K562 (cell line): Measurements from ENCODE around the gene HEXIM1. TPM values are rescaled to one million over a fixed set of nuclear protein-coding genes. Genes with fewer than 3 reads are reported as not detected.
A peak's percentile ranks its signal among the peaks of the same experiment; 100 is the strongest.

Experiments used
- ATF1 ChIP-seq, 2 experiments: fragments of 450-650 bp in 1 of 2; IDR thresholded peaks; 2 replicates each; pipeline ENCODE4 v1.6.1; 2016; ENCODE audit warnings: missing compliant biosample characterization in 1 of 2, missing genetic modification characterization in 1 of 2
- CHD1 ChIP-seq: fragments of 200-600 bp; sonication (generic); IDR thresholded peaks from one replicate; pipeline ENCODE4 v1.6.1; 2012; ENCODE audit warnings: mild to moderate bottlenecking, moderate library complexity, low read length, inconsistent platforms
- ESRRB ChIP-seq: fragments of 250-450 bp; sonication (Bioruptor Pico); IDR thresholded peaks from 2 replicates; pipeline ENCODE4 v1.5.0; 2020; ENCODE audit warnings: mild to moderate bottlenecking, moderate library complexity, borderline replicate concordance
- HLTF ChIP-seq: fragments of 450-650 bp; IDR thresholded peaks from 2 replicates; pipeline ENCODE4 v1.6.1; 2016
- JUN ChIP-seq, 2 experiments: sonication (generic) in 1 of 2; formaldehyde crosslinking in 1 of 2; IDR thresholded peaks; 2 replicates each; pipeline versions ENCODE4 v1.6.1 to v1.8.0; 2012 to 2022; ENCODE audit warnings: borderline replicate concordance in 2 of 2, mild to moderate bottlenecking in 2 of 2, improper control_type of control experiment in 1 of 2, low read depth in 1 of 2, low read length in 1 of 2, missing genetic modification reagents in 1 of 2
- MXI1 ChIP-seq: IDR thresholded peaks from 2 replicates; pipeline ENCODE4 v1.6.1; 2011; ENCODE audit warnings: low read depth, mild to moderate bottlenecking, improper control_type of control experiment, low read length
- NONO ChIP-seq, 2 experiments: fragments of 200-400 bp in 1 of 2; fragments of 450-650 bp in 1 of 2; formaldehyde crosslinking in 1 of 2; IDR thresholded peaks; 2 replicates each; pipeline ENCODE4 v1.6.1; 2017; ENCODE audit warnings: low read depth in 2 of 2, mild to moderate bottlenecking in 2 of 2, moderate library complexity in 2 of 2, low read length in 1 of 2
- RNF2 ChIP-seq: sonication (generic); IDR thresholded peaks from 2 replicates; pipeline ENCODE4 v1.6.1; 2016
- SMARCA4 ChIP-seq: fragments of 450-650 bp; IDR thresholded peaks from 2 replicates; pipeline ENCODE4 v1.6.1; 2016
- STAG1 ChIP-seq: sonication (generic); formaldehyde crosslinking; IDR thresholded peaks from 2 replicates; pipeline ENCODE4 v1.5.0; 2020; ENCODE audit warnings: missing genetic modification reagents, borderline replicate concordance
- ZC3H4 ChIP-seq: sonication (generic); formaldehyde crosslinking; IDR thresholded peaks from 2 replicates; pipeline ENCODE4 v1.9.0; 2021; ENCODE audit warnings: missing genetic modification reagents, borderline replicate concordance
- ZZZ3 ChIP-seq: fragments of 450-650 bp; IDR thresholded peaks from 2 replicates; pipeline ENCODE4 v1.6.1; 2016; ENCODE audit warnings: antibody characterized with exemption, mild to moderate bottlenecking, moderate library complexity
- polyA plus RNA-seq, 8 experiments: library from polyadenylated mRNA; depleted of rRNA in 4 of 8; stranded (reverse) in 5 of 8; unstranded in 3 of 8; fragments of >200 nt; fragmentation: Nextera tagmentation in 2 of 8; fragmentation: Illumina TruSeq in 1 of 8; extraction: Ambion mirVana in 2 of 8; extraction: Trizol in 1 of 8; gene quantifications; 2 replicates each; pipeline versions ENCODE4 v1.2.1 to v1.2.3, GENCODE V29; 2011 to 2014; ENCODE audit warnings: inconsistent platforms in 1 of 8, missing spikeins in 1 of 8
- total RNA-seq, 7 experiments: library from RNA; depleted of rRNA in 6 of 7; stranded (reverse); fragments of >200 nt in 6 of 7; fragmentation: Illumina TruSeq in 2 of 7; extraction: Trizol in 2 of 7; gene quantifications; 2 replicates each; pipeline versions ENCODE4 v1.2.1 to v1.2.3, GENCODE V29; 2011 to 2021; ENCODE audit warnings: low replicate concordance in 1 of 7
- TF ChIP-seq, protein P1 (sequence below): fragments of 450-650 bp; formaldehyde crosslinking; IDR thresholded peaks from 2 replicates; pipeline ENCODE4 v1.4.0; 2020; ENCODE audit warnings: mild to moderate bottlenecking, moderate library complexity
- TF ChIP-seq, protein P2 (sequence below): sonication (generic); formaldehyde crosslinking; IDR thresholded peaks from 2 replicates; pipeline ENCODE4 v1.9.0; 2022; ENCODE audit warnings: mild to moderate bottlenecking, missing genetic modification reagents
- TF ChIP-seq, protein P3 (sequence below): sonication (generic); formaldehyde crosslinking; IDR thresholded peaks from 2 replicates; pipeline ENCODE4 v1.8.0; 2022; ENCODE audit warnings: missing genetic modification reagents, mild to moderate bottlenecking, moderate library complexity, borderline replicate concordance
- TF ChIP-seq, protein P4 (sequence below): sonication (generic); formaldehyde crosslinking; IDR thresholded peaks from 2 replicates; pipeline ENCODE4 v1.8.0; 2023; ENCODE audit warnings: missing genetic modification reagents, mild to moderate bottlenecking, borderline replicate concordance

The HEXIM1 gene
- total and polyA plus RNA-seq, 9 of the 15 experiments (the other 6 are each of a cell fraction or from before 2014, with no cell fraction given), result 1.4 to 28.3 (median 9.1) TPM

DNA sequence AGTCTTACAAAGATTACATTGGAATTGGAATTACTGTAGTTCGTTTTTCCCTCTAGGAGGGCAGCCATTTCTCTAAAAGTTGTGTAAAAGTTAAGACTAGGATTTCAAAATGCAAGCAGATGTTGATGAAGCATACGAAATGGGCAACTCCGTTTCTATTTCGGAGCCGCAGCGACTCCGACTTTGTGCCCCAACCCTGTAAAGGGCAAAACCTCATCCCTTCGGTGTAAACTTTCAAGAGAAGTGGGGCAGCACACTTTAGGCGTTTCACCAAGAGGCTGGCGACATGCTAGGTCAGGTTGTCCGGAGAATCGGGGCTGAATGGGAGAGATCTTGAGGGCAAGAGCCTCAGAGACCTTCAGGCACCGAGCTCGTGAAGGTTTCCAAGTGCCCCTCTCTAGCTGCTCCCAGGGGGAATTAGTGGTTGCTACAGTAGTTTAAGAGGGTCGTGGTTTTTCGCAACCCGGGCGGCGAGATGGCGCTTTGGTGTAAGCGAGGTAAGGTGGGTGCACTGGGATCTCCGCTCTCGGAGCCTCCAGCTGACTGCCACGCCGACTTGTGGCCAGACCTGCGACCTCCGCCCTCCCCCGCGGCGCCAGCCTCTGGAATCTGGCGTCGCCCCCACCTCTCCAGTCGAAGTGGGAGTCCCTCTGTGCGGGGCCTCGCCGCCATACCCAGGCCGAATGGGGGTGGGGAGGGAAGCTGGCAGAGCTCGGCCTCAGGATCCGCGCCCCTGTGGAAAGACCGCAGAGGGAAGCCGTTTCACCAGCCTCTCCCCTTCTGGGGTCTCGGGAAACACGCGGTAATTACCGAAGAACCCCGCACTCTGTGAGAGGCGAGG is 12.4 kb downstream of the HEXIM1 start (continued):
- TF ChIP-seq JUN (IDR thresholded peaks at IDR 0.05; ENCODE audit: borderline replicate concordance, low read depth, low read length) (no peak), JUN (CRISPR knock-in tag; IDR thresholded peaks at IDR 0.05; ENCODE audit: borderline replicate concordance) (no peak), ZZZ3 (no peak), HLTF (0 out of 2 replicates have a peak, but pooled peaks have one; percentile 6), RNF2 (peak; percentile 47; the same call in 1 of the 2 replicates), SMARCA4 (0 out of 2 replicates have a peak, but pooled peaks have one; percentile 18), CHD1 (peak; percentile 100), ZC3H4 (CRISPR knock-in tag) (peak; percentile 87; the same call in 1 of the 2 replicates), ATF1 (CRISPR knock-in tag; IDR thresholded peaks at IDR 0.05) (no peak), ATF1 (tag; IDR thresholded peaks at IDR 0.05) (no peak), STAG1 (CRISPR knock-in tag) (peak; percentile 9; the same call in 1 of the 2 replicates), MXI1 (peak; percentile 41; the same call in 1 of the 2 replicates), NONO (IDR thresholded peaks at IDR 0.05; ENCODE audit: low read depth in 2 of 2, low read length in 1 of 2) (0 out of 4 replicates have a peak, but pooled peaks of 1 of the 2 experiments have one; percentile 14), ESRRB (CRISPR knock-in tag) (no peak)
- TF ChIP-seq, protein P1, sequence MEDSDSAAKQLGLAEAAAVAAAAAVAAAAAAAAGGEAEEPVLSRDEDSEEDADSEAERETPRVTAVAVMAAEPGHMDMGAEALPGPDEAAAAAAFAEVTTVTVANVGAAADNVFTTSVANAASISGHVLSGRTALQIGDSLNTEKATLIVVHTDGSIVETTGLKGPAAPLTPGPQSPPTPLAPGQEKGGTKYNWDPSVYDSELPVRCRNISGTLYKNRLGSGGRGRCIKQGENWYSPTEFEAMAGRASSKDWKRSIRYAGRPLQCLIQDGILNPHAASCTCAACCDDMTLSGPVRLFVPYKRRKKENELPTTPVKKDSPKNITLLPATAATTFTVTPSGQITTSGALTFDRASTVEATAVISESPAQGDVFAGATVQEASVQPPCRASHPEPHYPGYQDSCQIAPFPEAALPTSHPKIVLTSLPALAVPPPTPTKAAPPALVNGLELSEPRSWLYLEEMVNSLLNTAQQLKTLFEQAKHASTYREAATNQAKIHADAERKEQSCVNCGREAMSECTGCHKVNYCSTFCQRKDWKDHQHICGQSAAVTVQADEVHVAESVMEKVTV (CRISPR knock-in tag), result no peak
- TF ChIP-seq, protein P2, sequence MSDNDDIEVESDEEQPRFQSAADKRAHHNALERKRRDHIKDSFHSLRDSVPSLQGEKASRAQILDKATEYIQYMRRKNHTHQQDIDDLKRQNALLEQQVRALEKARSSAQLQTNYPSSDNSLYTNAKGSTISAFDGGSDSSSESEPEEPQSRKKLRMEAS (CRISPR knock-in tag), result peak; percentile 10; the same call in 1 of the 2 replicates
- TF ChIP-seq, protein P3, sequence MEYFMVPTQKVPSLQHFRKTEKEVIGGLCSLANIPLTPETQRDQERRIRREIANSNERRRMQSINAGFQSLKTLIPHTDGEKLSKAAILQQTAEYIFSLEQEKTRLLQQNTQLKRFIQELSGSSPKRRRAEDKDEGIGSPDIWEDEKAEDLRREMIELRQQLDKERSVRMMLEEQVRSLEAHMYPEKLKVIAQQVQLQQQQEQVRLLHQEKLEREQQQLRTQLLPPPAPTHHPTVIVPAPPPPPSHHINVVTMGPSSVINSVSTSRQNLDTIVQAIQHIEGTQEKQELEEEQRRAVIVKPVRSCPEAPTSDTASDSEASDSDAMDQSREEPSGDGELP, result peak; percentile 97
- TF ChIP-seq, protein P4, sequence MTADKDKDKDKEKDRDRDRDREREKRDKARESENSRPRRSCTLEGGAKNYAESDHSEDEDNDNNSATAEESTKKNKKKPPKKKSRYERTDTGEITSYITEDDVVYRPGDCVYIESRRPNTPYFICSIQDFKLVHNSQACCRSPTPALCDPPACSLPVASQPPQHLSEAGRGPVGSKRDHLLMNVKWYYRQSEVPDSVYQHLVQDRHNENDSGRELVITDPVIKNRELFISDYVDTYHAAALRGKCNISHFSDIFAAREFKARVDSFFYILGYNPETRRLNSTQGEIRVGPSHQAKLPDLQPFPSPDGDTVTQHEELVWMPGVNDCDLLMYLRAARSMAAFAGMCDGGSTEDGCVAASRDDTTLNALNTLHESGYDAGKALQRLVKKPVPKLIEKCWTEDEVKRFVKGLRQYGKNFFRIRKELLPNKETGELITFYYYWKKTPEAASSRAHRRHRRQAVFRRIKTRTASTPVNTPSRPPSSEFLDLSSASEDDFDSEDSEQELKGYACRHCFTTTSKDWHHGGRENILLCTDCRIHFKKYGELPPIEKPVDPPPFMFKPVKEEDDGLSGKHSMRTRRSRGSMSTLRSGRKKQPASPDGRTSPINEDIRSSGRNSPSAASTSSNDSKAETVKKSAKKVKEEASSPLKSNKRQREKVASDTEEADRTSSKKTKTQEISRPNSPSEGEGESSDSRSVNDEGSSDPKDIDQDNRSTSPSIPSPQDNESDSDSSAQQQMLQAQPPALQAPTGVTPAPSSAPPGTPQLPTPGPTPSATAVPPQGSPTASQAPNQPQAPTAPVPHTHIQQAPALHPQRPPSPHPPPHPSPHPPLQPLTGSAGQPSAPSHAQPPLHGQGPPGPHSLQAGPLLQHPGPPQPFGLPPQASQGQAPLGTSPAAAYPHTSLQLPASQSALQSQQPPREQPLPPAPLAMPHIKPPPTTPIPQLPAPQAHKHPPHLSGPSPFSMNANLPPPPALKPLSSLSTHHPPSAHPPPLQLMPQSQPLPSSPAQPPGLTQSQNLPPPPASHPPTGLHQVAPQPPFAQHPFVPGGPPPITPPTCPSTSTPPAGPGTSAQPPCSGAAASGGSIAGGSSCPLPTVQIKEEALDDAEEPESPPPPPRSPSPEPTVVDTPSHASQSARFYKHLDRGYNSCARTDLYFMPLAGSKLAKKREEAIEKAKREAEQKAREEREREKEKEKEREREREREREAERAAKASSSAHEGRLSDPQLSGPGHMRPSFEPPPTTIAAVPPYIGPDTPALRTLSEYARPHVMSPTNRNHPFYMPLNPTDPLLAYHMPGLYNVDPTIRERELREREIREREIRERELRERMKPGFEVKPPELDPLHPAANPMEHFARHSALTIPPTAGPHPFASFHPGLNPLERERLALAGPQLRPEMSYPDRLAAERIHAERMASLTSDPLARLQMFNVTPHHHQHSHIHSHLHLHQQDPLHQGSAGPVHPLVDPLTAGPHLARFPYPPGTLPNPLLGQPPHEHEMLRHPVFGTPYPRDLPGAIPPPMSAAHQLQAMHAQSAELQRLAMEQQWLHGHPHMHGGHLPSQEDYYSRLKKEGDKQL (CRISPR knock-in tag), result 0 out of 2 replicates have a peak, but pooled peaks have one; percentile 24
